SK-N-SH (cell line): Measurements from ENCODE around the gene DNAJC17. TPM values are rescaled to one million over a fixed set of nuclear protein-coding genes. Genes with fewer than 3 reads are reported as not detected.

ENCODE experiments used
- CTCF ChIA-PET: fragments of 300-600, 350-600 bp; formaldehyde crosslinking; extraction: SDS; loops from one replicate; lab custom pipeline; 2021; lab: Yijun Ruan, JAX
- POLR2A ChIA-PET: fragments of 350-600 bp; sonication (Branson Sonifier 250); formaldehyde crosslinking; extraction: SDS; loops from one replicate; lab custom pipeline; 2020; ENCODE audit warnings: antibody characterized with exemption, inconsistent platforms; lab: Yijun Ruan, JAX
- DNase-seq: peaks from one replicate; pipeline ENCODE4 v3.0.0; 2012
- H2AFZ ChIP-seq: fragments of 200-600 bp; sonication (generic); 2 replicates; pipeline ENCODE4 v1.8.1; 2016; ENCODE audit warnings: antibody characterized with exemption, mild to moderate bottlenecking, low read depth
- H3F3A ChIP-seq: fragments of 200-600 bp; sonication (generic); replicated peaks from 2 replicates; pipeline ENCODE3; 2016; ENCODE audit warnings: antibody characterized with exemption, mild to moderate bottlenecking; ENCODE audit not compliant: insufficient read depth
- H3K27ac ChIP-seq, 2 experiments: fragments of 200-500 bp in 1 of 2; fragments of 200-600 bp in 1 of 2; sonication (Bioruptor generic) in 1 of 2; sonication (generic), shearing (Covaris generic) in 1 of 2; 2 replicates each; pipeline versions ENCODE4 v1.5.1 to v1.6.1; 2014 to 2016; ENCODE audit warnings: low read depth in 2 of 2, inconsistent platforms in 1 of 2, low read length in 1 of 2, mild to moderate bottlenecking in 1 of 2, mixed read lengths in 1 of 2
- H3K27me3 ChIP-seq: fragments of 200-600 bp; sonication (generic), shearing (Covaris generic); 2 replicates; pipeline ENCODE4 v1.6.1; 2016; ENCODE audit warnings: mixed run types; ENCODE audit not compliant: insufficient read depth
- H3K36me3 ChIP-seq, 2 experiments: fragments of 200-500 bp in 1 of 2; fragments of 200-600 bp in 1 of 2; sonication (Bioruptor generic) in 1 of 2; sonication (generic) in 1 of 2; replicated peaks in 1 of 2; 2 replicates each; pipeline versions ENCODE3 to v1.5.1; 2014 to 2016; ENCODE audit warnings: low read length in 1 of 2, mild to moderate bottlenecking in 1 of 2; ENCODE audit not compliant: insufficient read depth in 2 of 2, control insufficient read depth in 1 of 2
- H3K4me1 ChIP-seq, 2 experiments: fragments of 200-500 bp in 1 of 2; fragments of 200-600 bp in 1 of 2; sonication (Bioruptor generic) in 1 of 2; sonication (generic), shearing (Covaris generic) in 1 of 2; 2 replicates each; pipeline versions ENCODE4 v1.5.1 to v1.6.1; 2014 to 2016; ENCODE audit warnings: low read depth in 1 of 2, low read length in 1 of 2, mixed run types in 1 of 2; ENCODE audit not compliant: insufficient read depth in 2 of 2, control insufficient read depth in 1 of 2
- H3K4me2 ChIP-seq: fragments of 200-600 bp; sonication (generic), shearing (Covaris generic); 2 replicates; pipeline ENCODE4 v1.6.1; 2017; ENCODE audit warnings: mixed run types
- H3K4me3 ChIP-seq, 2 experiments: fragments of 200-500 bp in 1 of 2; fragments of 200-600 bp in 1 of 2; sonication (Bioruptor generic) in 1 of 2; sonication (generic), shearing (Covaris generic) in 1 of 2; 2 replicates each; pipeline versions ENCODE4 v1.5.1 to v1.8.1; 2014 to 2016; ENCODE audit warnings: low read depth in 2 of 2, inconsistent platforms in 1 of 2, low read length in 1 of 2, mild to moderate bottlenecking in 1 of 2, mixed read lengths in 1 of 2, moderate library complexity in 1 of 2
- H3K79me2 ChIP-seq: fragments of 200-600 bp; sonication (generic); 2 replicates; pipeline ENCODE4 v1.8.1; 2017; ENCODE audit warnings: mild to moderate bottlenecking; ENCODE audit not compliant: insufficient read depth
- H3K9ac ChIP-seq: fragments of 200-600 bp; sonication (generic); 2 replicates; pipeline ENCODE4 v1.6.1; 2017; ENCODE audit warnings: mixed run types
- H3K9me2 ChIP-seq: fragments of 200-600 bp; sonication (generic); 2 replicates; pipeline ENCODE4 v1.6.1; 2017; ENCODE audit warnings: mixed run types
- H3K9me3 ChIP-seq: fragments of 200-600 bp; sonication (generic); 2 replicates; pipeline ENCODE4 v1.6.1; 2017; ENCODE audit warnings: mixed run types, mild to moderate bottlenecking, moderate library complexity
- H4K20me1 ChIP-seq: fragments of 200-600 bp; sonication (generic); 2 replicates; pipeline ENCODE4 v1.6.1; 2017; ENCODE audit warnings: mild to moderate bottlenecking, mixed run types; ENCODE audit not compliant: insufficient read depth
- EZH2phosphoT487 ChIP-seq: fragments of 200-600 bp; sonication (generic); IDR thresholded peaks from 2 replicates; pipeline ENCODE4 v1.6.1; 2017; ENCODE audit warnings: low read depth, mixed run types, mild to moderate bottlenecking, antibody characterized with exemption, moderate library complexity, borderline replicate concordance
- GATA2 ChIP-seq: sonication (generic); formaldehyde crosslinking; IDR thresholded peaks from 2 replicates; pipeline ENCODE4 v1.5.0; 2020; ENCODE audit warnings: mild to moderate bottlenecking, missing genetic modification reagents
- JUND ChIP-seq: IDR thresholded peaks from 2 replicates; pipeline ENCODE4 v1.4.0; 2012
- PBX3 ChIP-seq: IDR thresholded peaks from 2 replicates; pipeline ENCODE4; 2012
- RCOR1 ChIP-seq: fragments of 150-350 bp; IDR thresholded peaks from 2 replicates; pipeline ENCODE4 v1.6.1; 2017; ENCODE audit warnings: antibody characterized with exemption, low read length
- RXRA ChIP-seq: IDR thresholded peaks from 2 replicates; pipeline ENCODE4 v1.4.0; 2012; ENCODE audit warnings: low read depth, mild to moderate bottlenecking, borderline replicate concordance
- TAF1 ChIP-seq: IDR thresholded peaks from 2 replicates; pipeline ENCODE4 v1.6.1; 2012; ENCODE audit warnings: low read depth, mild to moderate bottlenecking, low read length, moderate library complexity, borderline replicate concordance
- TEAD4 ChIP-seq: IDR thresholded peaks from 2 replicates; pipeline ENCODE4 v1.4.0; 2012; ENCODE audit warnings: mild to moderate bottlenecking, borderline replicate concordance; ENCODE audit not compliant: insufficient read depth
- ZBTB33 ChIP-seq: IDR thresholded peaks from 2 replicates; pipeline ENCODE4 v1.4.0; 2012; ENCODE audit warnings: low read depth, borderline replicate concordance
- WGBS: methylation state at CpG from one replicate; pipeline ENCODE4 v1.1.6; 2017; ENCODE audit warnings: low lambda C conversion rate; 5-methylcytosine and 5-hydroxymethylcytosine counted together
- polyA plus RNA-seq, 3 experiments: library from polyadenylated mRNA; depleted of rRNA; stranded (reverse); fragments of >200 nt; gene quantifications; 2 replicates each; pipeline ENCODE4 v1.2.3, GENCODE V29; 2012
- TF ChIP-seq, protein P1 (sequence below): IDR thresholded peaks from 2 replicates; pipeline ENCODE4 v1.6.1; 2012; ENCODE audit warnings: mild to moderate bottlenecking, low read depth, low read length, moderate library complexity
- TF ChIP-seq, protein P2 (sequence below): fragments of 150-350 bp; IDR thresholded peaks from 2 replicates; pipeline ENCODE4 v1.6.1; 2017; ENCODE audit warnings: antibody characterized with exemption, low read length, low read depth, borderline replicate concordance

DNAJC17 gene
- polyA plus RNA-seq, 1 of the 3 experiments (the other 2 are of a cell fraction): 61.6 TPM

GRCh38 chr15:40787344-40787841 is 19.9 kb downstream of the DNAJC17 start (continued):
- no peak for TF ChIP-seq ZBTB33
- TF ChIP-seq, protein P1, sequence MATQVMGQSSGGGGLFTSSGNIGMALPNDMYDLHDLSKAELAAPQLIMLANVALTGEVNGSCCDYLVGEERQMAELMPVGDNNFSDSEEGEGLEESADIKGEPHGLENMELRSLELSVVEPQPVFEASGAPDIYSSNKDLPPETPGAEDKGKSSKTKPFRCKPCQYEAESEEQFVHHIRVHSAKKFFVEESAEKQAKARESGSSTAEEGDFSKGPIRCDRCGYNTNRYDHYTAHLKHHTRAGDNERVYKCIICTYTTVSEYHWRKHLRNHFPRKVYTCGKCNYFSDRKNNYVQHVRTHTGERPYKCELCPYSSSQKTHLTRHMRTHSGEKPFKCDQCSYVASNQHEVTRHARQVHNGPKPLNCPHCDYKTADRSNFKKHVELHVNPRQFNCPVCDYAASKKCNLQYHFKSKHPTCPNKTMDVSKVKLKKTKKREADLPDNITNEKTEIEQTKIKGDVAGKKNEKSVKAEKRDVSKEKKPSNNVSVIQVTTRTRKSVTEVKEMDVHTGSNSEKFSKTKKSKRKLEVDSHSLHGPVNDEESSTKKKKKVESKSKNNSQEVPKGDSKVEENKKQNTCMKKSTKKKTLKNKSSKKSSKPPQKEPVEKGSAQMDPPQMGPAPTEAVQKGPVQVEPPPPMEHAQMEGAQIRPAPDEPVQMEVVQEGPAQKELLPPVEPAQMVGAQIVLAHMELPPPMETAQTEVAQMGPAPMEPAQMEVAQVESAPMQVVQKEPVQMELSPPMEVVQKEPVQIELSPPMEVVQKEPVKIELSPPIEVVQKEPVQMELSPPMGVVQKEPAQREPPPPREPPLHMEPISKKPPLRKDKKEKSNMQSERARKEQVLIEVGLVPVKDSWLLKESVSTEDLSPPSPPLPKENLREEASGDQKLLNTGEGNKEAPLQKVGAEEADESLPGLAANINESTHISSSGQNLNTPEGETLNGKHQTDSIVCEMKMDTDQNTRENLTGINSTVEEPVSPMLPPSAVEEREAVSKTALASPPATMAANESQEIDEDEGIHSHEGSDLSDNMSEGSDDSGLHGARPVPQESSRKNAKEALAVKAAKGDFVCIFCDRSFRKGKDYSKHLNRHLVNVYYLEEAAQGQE: no peak

GRCh38 chr15:40785814-40786213 is 21.5 kb downstream of the DNAJC17 start:
- Histone ChIP-seq H3F3A (peaks cover 3% of the 10 kb centered on the region), H3K79me2 (peaks cover 46% of the 10 kb centered on the region), H3K4me3 (no peak overlapping the region), H3K9me3 (no peaks in the 10 kb centered on the region), H3K9me2 (no peaks in the 10 kb centered on the region), H3K36me3 (no peaks in the 10 kb centered on the region), H3K4me2 (no peak overlapping the region), H3K27ac (no peak overlapping the region), H3K27me3 (no peaks in the 10 kb centered on the region), H2AFZ (no peak overlapping the region), H3K9ac (no peak overlapping the region), H4K20me1 (peaks cover 23% of the 10 kb centered on the region), H3K4me1 (peaks cover 2 to 12% of the 10 kb centered on the region in 2 experiments; a peak in 3 of 4 replicates)
- ChIA-PET CTCF (interaction anchor here (1.1 to 31.8 kb wide), 10 partner anchors 18 to 448 kb away, joined by 3 to 555 read pairs (median 6); partner anchors contain the start of genes C15orf62, GCHFR, RMDN3 and VPS18), POLR2A (no interaction called here)
- no peak for DNase-seq
- 79% methylated on average over 2 of the region's 2 CpGs for WGBS
- TF ChIP-seq, protein P2, sequence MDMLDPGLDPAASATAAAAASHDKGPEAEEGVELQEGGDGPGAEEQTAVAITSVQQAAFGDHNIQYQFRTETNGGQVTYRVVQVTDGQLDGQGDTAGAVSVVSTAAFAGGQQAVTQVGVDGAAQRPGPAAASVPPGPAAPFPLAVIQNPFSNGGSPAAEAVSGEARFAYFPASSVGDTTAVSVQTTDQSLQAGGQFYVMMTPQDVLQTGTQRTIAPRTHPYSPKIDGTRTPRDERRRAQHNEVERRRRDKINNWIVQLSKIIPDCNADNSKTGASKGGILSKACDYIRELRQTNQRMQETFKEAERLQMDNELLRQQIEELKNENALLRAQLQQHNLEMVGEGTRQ: no peak
- TF ChIP-seq TEAD4 (no peak), JUND (no peak), ZBTB33 (no peak), TAF1 (no peak), EZH2phosphoT487 (no peak), GATA2 (CRISPR knock-in tag) (no peak), PBX3 (no peak), RCOR1 (no peak), RXRA (no peak)
- TF ChIP-seq, protein P1: no peak
